HL-60/S4 treated with phorbol 12-myristate 13-acetate at 8.2 ng/mL for 4 days and 3 days (cell line): ENCODE data around the gene SIPA1L3.

Source experiments
- in situ Hi-C: fragments of 300-500 bp; cut with MboI; formaldehyde crosslinking; loops from 2 replicates; pipeline ENCODE4 v1.15.0; 2022; ENCODE audit warnings: low sequenced_read_pairs

The SIPA1L3 gene

DNA sequence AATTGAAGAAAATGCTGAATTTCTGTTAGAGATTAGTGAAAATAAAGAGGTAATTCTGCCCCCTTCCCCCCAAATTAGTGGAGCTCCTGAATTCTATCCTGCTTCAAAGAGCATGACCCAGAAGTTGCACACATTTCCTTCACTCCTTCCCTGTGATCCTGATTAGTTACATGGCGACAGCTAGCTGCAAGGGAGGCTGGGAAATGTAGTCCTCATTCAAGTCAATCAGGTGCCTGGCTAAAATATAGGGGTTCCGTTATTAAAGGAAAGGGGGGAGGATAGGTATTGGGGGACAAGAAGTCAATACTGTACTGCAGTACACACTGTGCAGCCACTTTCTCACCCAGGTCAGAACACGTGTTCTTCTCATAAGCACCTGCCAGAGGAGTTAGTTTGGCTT is 65.8 kb downstream of the SIPA1L3 start:
- in situ Hi-C loops: no loop called here

DNA sequence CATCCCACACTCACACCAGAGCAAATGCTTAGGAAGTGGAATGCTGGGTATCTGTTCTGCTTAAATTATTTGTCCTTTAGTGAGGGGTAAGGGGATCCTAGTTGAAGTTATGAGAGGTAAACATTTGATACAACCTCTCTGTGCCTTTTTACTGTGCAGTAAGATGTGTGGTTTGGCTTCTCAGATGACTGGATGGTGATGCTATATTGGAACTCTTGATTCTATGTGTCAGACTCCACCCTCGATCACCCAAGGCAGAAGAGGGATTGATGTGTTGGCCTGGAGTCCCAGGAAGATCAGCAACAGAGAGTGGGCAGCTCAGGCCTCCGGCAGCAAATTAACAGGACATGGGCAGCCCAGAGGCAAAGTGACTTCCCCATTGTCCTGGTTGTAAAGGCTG is 66.7 kb downstream of the SIPA1L3 start:
- in situ Hi-C loops: no loop called here

DNA sequence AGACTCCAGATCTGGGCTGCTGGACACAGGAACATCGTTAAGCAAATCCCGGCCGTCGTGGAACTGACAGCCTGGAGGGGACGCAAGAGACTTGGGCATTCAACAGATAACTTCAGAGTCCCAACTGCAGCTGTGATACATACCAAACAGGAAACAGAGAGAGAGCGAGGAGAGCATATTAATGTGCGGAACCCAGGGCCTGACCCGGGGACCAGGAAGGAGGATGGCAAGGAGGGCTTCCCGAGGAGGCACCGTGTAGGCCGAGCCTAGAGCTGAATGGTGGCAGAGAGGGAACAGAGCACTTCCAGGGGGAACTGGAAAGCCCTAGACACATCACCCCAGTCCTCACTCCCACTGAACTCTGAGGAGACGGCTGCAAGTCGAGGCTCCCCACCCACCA is 68.1 kb downstream of the SIPA1L3 start:
- in situ Hi-C loops: no loop called here

- in situ Hi-C loops: no loop called here
Measured at GRCh38 chr19:37975596-37976515, 68.8 kb downstream of the SIPA1L3 start.

- in situ Hi-C loops: no loop called here
Measured at GRCh38 chr19:37977391-37977790, 70.4 kb downstream of the SIPA1L3 start.

GRCh38 chr19:37977992-37978391 is 71.0 kb downstream of the SIPA1L3 start:
- in situ Hi-C loops: no loop called here

GRCh38 chr19:37979547-37980082 is 72.6 kb downstream of the SIPA1L3 start:
- in situ Hi-C loops: no loop called here

DNA sequence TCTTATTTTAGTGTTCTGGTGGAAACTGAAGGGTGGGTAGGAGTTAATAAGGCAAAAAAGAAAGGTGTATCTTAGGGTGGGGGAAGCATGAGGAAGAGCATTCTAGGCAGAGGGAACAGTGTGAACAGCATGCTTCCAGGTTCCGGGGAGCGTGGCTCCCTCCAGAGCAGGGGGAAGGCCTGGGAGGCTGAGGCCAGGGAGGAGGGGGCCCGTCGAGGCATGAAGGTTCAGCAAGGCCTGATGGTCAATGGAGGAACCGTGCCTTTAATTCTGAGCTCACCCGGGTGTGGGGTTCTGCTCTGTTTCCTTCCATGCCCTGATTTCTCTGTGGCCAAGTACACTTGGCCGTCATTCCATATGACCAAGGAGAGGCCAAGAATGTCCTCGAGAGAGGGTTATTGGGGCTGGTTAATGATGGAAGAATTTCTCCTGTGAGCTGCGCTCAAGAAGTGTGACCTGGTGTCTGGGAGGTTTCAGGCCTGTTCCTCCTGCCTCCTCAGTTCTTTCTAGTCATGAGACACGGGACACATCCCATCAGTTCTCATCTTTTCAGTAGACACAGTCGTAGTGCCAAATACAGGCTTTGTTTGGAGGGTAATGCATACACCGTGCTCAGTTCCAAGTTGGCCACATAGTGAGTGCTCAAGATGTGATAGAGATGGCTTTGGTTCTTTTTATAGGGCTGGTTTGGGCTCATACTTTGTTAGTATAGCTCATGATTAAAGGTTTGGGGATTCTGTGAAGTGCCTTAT is 73.6 kb downstream of the SIPA1L3 start:
- in situ Hi-C loops: no loop called here

GRCh38 chr19:37981785-37982475 is 74.9 kb downstream of the SIPA1L3 start:
- in situ Hi-C loops: no loop called here

- in situ Hi-C loops: no loop called here
Measured at GRCh38 chr19:37982655-37983054, 75.6 kb downstream of the SIPA1L3 start.

DNA sequence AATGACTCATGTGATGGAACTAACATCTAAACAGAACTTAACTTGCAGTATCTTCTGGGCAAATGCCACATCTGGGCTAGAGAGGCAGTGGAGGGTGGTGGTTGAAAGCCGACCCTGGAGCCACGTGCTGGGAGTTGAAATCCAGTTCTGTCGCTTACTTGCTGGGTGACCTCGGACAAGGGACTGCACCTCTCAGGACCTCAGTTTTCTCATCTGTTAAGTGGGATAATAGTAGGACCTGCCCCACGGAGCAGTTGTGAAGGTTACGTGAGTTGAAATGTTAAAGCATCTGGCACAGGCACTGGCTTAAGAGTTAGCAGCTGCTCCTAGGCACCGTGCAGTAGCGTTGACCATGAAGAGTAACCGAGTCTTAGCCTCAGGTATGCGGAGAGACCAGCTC is 76.1 kb downstream of the SIPA1L3 start:
- in situ Hi-C loops: no loop called here

GRCh38 chr19:37983916-37984315 is 76.9 kb downstream of the SIPA1L3 start:
- in situ Hi-C loops: no loop called here

- in situ Hi-C loops: no loop called here
Measured at GRCh38 chr19:37986048-37986750, 79.2 kb downstream of the SIPA1L3 start.

GRCh38 chr19:37987356-37988332 is 80.6 kb downstream of the SIPA1L3 start:
- in situ Hi-C loops: no loop called here

- in situ Hi-C loops: no loop called here
Measured at GRCh38 chr19:37988758-37989635, 82.0 kb downstream of the SIPA1L3 start.

GRCh38 chr19:37989855-37990254 is 82.8 kb downstream of the SIPA1L3 start:
- in situ Hi-C loops: no loop called here

DNA sequence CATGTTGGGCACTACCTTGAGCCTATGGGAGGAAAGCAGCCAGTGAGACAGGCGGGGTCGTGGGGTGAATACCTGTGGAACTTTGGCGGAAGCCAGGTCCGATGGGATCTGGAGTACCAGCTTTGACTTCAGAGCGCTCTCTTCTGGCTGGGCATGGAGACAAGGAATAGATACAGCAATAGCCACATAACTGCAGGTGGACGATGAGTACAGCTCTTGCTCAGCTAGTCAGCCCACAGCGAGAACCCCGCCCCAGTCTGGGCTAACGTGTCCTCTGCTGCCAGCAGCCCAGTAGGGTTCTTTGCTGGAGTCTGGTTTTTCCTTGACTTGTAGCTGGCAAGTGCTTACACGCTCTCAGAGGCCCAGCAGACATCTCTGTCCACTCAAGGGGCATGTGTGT is 83.4 kb downstream of the SIPA1L3 start:
- in situ Hi-C loops: no loop called here

- in situ Hi-C loops: no loop called here
Measured at GRCh38 chr19:37991176-37991835, 84.3 kb downstream of the SIPA1L3 start.
